Esophagus muscularis mucosa (tissue), 4 donors: ENCODE data around the gene CORO6. TPM values are rescaled to one million over a fixed set of nuclear protein-coding genes. Genes with fewer than 3 reads are reported as not detected.

ENCODE experiments used
- DNase-seq: peaks from one replicate; pipeline ENCODE4 v3.0.0-alpha.2; 2017; ENCODE audit errors: extremely low spot score
- H3K27ac ChIP-seq, 4 donors: fragments of 200-600 bp; sonication (generic); replicated peaks in 1 of 4; 1 replicate in 3 of 4; 2 replicates in 1 of 4; pipeline ENCODE4 v1.5.1; 2016 to 2019; ENCODE audit warnings: mild to moderate bottlenecking in 1 of 4
- H3K27me3 ChIP-seq, 4 donors: fragments of 200-600 bp; sonication (generic); one replicate each; pipeline versions ENCODE4 v1.5.1 to v1.6.0; 2016 to 2019
- H3K36me3 ChIP-seq, 4 donors: fragments of 200-600 bp; sonication (generic); one replicate each; pipeline ENCODE4 v1.5.1; 2016 to 2019
- H3K4me1 ChIP-seq, 4 donors: fragments of 200-600 bp; sonication (generic); one replicate each; pipeline ENCODE4 v1.5.1; 2016 to 2019
- H3K4me3 ChIP-seq, 4 donors: fragments of 200-600 bp; sonication (generic); 1 replicate in 2 of 4; 2 replicates in 2 of 4; pipeline ENCODE4 v1.5.1; 2016 to 2019; ENCODE audit warnings: mild to moderate bottlenecking in 4 of 4, moderate library complexity in 1 of 4
- H3K9me3 ChIP-seq, 4 donors: fragments of 200-600 bp; sonication (generic); 1 replicate in 3 of 4; 2 replicates in 1 of 4; pipeline ENCODE4 v1.5.1; 2016 to 2019
- EP300 ChIP-seq: sonication (generic); formaldehyde crosslinking; IDR thresholded peaks from one replicate; pipeline ENCODE4 v1.6.1; 2017; ENCODE audit warnings: antibody characterized with exemption
- POLR2A ChIP-seq: fragments of 450-650 bp; IDR thresholded peaks from one replicate; pipeline ENCODE4 v1.6.1; 2017; ENCODE audit warnings: antibody characterized with exemption, moderate library complexity, mild to moderate bottlenecking, low read depth
- POLR2AphosphoS5 ChIP-seq, 2 donors: sonication (generic); formaldehyde crosslinking; IDR thresholded peaks; one replicate each; pipeline ENCODE4 v1.6.1; 2017; ENCODE audit warnings: antibody characterized with exemption in 2 of 2
- WGBS: methylation state at CpG from one replicate; pipeline ENCODE4 v1.1.5; 2018; 5-methylcytosine and 5-hydroxymethylcytosine counted together
- intact Hi-C: fragments of 100-400 bp; cut with DNase I; formaldehyde crosslinking; loops from one replicate; pipeline ENCODE4 v1.15.1; 2023
- total RNA-seq, 4 donors: library from RNA; depleted of rRNA; stranded (reverse); fragments of >200 nt; gene quantifications; one replicate each; pipeline versions ENCODE4 v1.1.0 to v1.2.1, GENCODE V29; 2016
- TF ChIP-seq, protein P1 (sequence below), 3 experiments: fragments of 200-600 bp in 2 of 3; fragments of 450-650 bp in 1 of 3; sonication (generic) in 2 of 3; IDR thresholded peaks; one replicate each; pipeline ENCODE4 v1.5.1; 2017 to 2019; ENCODE audit warnings: antibody characterized with exemption in 3 of 3, mild to moderate bottlenecking in 2 of 3, moderate library complexity in 1 of 3

CORO6 gene
- total RNA-seq, 4 donors from 2014 or later: 43.7 to 67.7 (median 46.9) TPM

- H3K4me1 ChIP-seq: peaks cover 22 to 47% (median 36%) of the 10 kb centered on the region in 4 donors
- H3K9me3 ChIP-seq: no peaks in the 10 kb centered on the region
- no peaks in the 10 kb centered on the region for H3K36me3 ChIP-seq
- H3K27ac ChIP-seq: no peak overlapping the region
- H3K27me3 ChIP-seq: no peaks in the 10 kb centered on the region
- WGBS: 74% methylated on average over 8 of the region's 9 CpGs
- no peak for TF ChIP-seq POLR2A
- TF ChIP-seq EP300: no peak
- TF ChIP-seq, protein P1, sequence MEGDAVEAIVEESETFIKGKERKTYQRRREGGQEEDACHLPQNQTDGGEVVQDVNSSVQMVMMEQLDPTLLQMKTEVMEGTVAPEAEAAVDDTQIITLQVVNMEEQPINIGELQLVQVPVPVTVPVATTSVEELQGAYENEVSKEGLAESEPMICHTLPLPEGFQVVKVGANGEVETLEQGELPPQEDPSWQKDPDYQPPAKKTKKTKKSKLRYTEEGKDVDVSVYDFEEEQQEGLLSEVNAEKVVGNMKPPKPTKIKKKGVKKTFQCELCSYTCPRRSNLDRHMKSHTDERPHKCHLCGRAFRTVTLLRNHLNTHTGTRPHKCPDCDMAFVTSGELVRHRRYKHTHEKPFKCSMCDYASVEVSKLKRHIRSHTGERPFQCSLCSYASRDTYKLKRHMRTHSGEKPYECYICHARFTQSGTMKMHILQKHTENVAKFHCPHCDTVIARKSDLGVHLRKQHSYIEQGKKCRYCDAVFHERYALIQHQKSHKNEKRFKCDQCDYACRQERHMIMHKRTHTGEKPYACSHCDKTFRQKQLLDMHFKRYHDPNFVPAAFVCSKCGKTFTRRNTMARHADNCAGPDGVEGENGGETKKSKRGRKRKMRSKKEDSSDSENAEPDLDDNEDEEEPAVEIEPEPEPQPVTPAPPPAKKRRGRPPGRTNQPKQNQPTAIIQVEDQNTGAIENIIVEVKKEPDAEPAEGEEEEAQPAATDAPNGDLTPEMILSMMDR (IDR thresholded peaks at IDR 0.05): no peak
- no peak for TF ChIP-seq POLR2AphosphoS5 (IDR thresholded peaks at IDR 0.05)
- H3K4me3 ChIP-seq: no peak overlapping the region
- intact Hi-C loops: no loop called here
- DNase-seq: no peak
These were observed 25.9 kb downstream of the CORO6 start for GRCh38 chr17:29596811-29597210.

- WGBS: 86% methylated on average over 9 of the region's 12 CpGs
- H3K4me1 ChIP-seq: peaks cover 28 to 53% (median 43%) of the 10 kb centered on the region in 4 donors
- H3K27ac ChIP-seq: no peak overlapping the region
These were observed 26.6 kb downstream of the CORO6 start for GRCh38 chr17:29595943-29596774.

GRCh38 chr17:29595107-29595942 is 27.4 kb downstream of the CORO6 start:
- WGBS: 80% methylated on average over 7 of the region's 7 CpGs
- H3K27me3 ChIP-seq: no peaks in the 10 kb centered on the region
- H3K36me3 ChIP-seq: no peaks in the 10 kb centered on the region
- intact Hi-C loops: no loop called here
- no peaks in the 10 kb centered on the region for H3K9me3 ChIP-seq
- no peak for TF ChIP-seq POLR2A
- H3K4me3 ChIP-seq: no peak overlapping the region
- no peak for DNase-seq
- no peak overlapping the region for H3K27ac ChIP-seq
- H3K4me1 ChIP-seq: peaks cover 36 to 62% (median 51%) of the 10 kb centered on the region in 4 donors

More at GRCh38 chr17:29595943-29596774, 26.6 kb downstream of the CORO6 start:
- H3K27me3 ChIP-seq: no peaks in the 10 kb centered on the region
- TF ChIP-seq POLR2AphosphoS5 (IDR thresholded peaks at IDR 0.05): no peak
- TF ChIP-seq, protein P1 (IDR thresholded peaks at IDR 0.05): no peak
- no peak for TF ChIP-seq POLR2A
- H3K4me3 ChIP-seq: no peak overlapping the region
- intact Hi-C loops: no loop called here
- DNase-seq: no peak
- no peaks in the 10 kb centered on the region for H3K9me3 ChIP-seq
- no peaks in the 10 kb centered on the region for H3K36me3 ChIP-seq

DNA sequence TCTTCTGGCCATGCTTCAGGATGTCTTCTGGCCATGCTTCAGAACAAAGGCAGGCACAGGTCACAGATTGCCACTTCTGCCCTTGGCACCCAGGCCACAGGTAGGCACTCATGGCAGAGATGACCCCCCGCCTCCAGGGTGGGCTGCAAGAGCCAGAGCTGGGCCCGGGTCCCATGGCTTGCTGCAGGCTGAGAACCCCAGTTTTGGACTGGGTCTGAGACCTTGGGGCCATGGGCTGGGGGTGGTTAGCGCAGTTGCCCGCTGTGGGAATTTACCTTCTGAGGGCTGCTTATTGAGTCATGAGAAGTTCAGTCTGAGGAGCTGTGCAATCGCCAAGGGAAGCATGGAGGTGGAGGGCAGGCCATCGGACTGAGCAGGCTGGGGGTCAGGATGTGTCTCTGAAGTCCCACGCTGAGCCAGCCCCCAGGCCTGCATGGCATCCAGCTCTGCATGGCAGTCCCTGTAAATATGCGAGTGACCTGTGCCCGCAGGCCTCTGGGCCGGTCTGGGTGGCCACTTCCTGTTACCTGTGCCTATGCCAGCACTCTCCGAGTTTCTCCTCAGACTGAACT is 28.1 kb downstream of the CORO6 start:
- peaks cover 43 to 69% (median 58%) of the 10 kb centered on the region in 4 donors for H3K4me1 ChIP-seq
- TF ChIP-seq, protein P1 (IDR thresholded peaks at IDR 0.05): no peak
- TF ChIP-seq POLR2AphosphoS5 (IDR thresholded peaks at IDR 0.05) (no peak), POLR2A (no peak), EP300 (no peak)
- H3K9me3 ChIP-seq: no peaks in the 10 kb centered on the region
- H3K27me3 ChIP-seq: no peaks in the 10 kb centered on the region
- H3K36me3 ChIP-seq: no peaks in the 10 kb centered on the region
- H3K27ac ChIP-seq: peak overlapping the region in 2 of 4 donors; percentile 41 to 64
- WGBS: 89% methylated on average over 9 of the region's 11 CpGs
- intact Hi-C loops: no loop called here
- H3K4me3 ChIP-seq: peak overlapping the region in 2 of 4 donors; percentile 79 to 99
- no peak for DNase-seq
